ENCODE data around the gene SLC38A3.
"Not testable (repeated sequence)": the region's sequence is repeated elsewhere in the genome, so short reads cannot be mapped to it uniquely, and the experiment has no call there.

Gene SLC38A3

GRCh38 chr3:50218448-50218847 lies 13.4 kb downstream of the SLC38A3 start:
- H3K9me3 Mint-ChIP-seq = no peaks in the 10 kb centered on the region
- H3K4me3 Mint-ChIP-seq = no peak overlapping the region
- intact Hi-C loops (cut with micrococcal nuclease) = no loop called here
- peaks cover 4% of the 10 kb centered on the region for H3K4me1 Mint-ChIP-seq (ENCODE audit: low read depth)
- H3K27ac Mint-ChIP-seq = no peak overlapping the region
- H3K36me3 Mint-ChIP-seq (ENCODE audit: low read depth) = no peaks in the 10 kb centered on the region
- peaks cover 9% of the 10 kb centered on the region for H3K27me3 Mint-ChIP-seq

GRCh38 chr3:50219285-50219684 lies 14.2 kb downstream of the SLC38A3 start:
- intact Hi-C loops (cut with micrococcal nuclease) = no loop called here
- H3K9me3 Mint-ChIP-seq = no peaks in the 10 kb centered on the region
- peaks cover 4% of the 10 kb centered on the region for H3K4me1 Mint-ChIP-seq (ENCODE audit: low read depth)
- no peaks in the 10 kb centered on the region for H3K36me3 Mint-ChIP-seq (ENCODE audit: low read depth)
- no peak overlapping the region for H3K4me3 Mint-ChIP-seq
- H3K27me3 Mint-ChIP-seq = peaks cover 13% of the 10 kb centered on the region
- no peak overlapping the region for H3K27ac Mint-ChIP-seq

- intact Hi-C loops (cut with micrococcal nuclease) = no loop called here
- no peaks in the 10 kb centered on the region for H3K36me3 Mint-ChIP-seq (ENCODE audit: low read depth)
- peaks cover 21% of the 10 kb centered on the region for H3K27me3 Mint-ChIP-seq
Measured at GRCh38 chr3:50220109-50220508, 15.0 kb downstream of the SLC38A3 start.

GRCh38 chr3:50221051-50221410 lies 16.0 kb downstream of the SLC38A3 start:
- Mint-ChIP-seq H3K4me1 (ENCODE audit: low read depth) (peaks cover 7% of the 10 kb centered on the region), H3K27ac (no peak overlapping the region), H3K36me3 (ENCODE audit: low read depth) (no peaks in the 10 kb centered on the region), H3K9me3 (no peaks in the 10 kb centered on the region), H3K4me3 (no peak overlapping the region), H3K27me3 (peaks cover 27% of the 10 kb centered on the region)
- intact Hi-C loops (cut with micrococcal nuclease) = no loop called here

More at GRCh38 chr3:50220109-50220508, 15.0 kb downstream of the SLC38A3 start:
- Mint-ChIP-seq H3K4me3 (no peak overlapping the region), H3K27ac (no peak overlapping the region), H3K9me3 (no peaks in the 10 kb centered on the region), H3K4me1 (ENCODE audit: low read depth) (peaks cover 4% of the 10 kb centered on the region)

- H3K4me1 Mint-ChIP-seq (ENCODE audit: low read depth) = peaks cover 12% of the 10 kb centered on the region
- peaks cover 29% of the 10 kb centered on the region for H3K27me3 Mint-ChIP-seq
- no peak overlapping the region for H3K27ac Mint-ChIP-seq
- H3K4me3 Mint-ChIP-seq = no peak overlapping the region
- H3K9me3 Mint-ChIP-seq = no peaks in the 10 kb centered on the region
- intact Hi-C loops (cut with micrococcal nuclease) = no loop called here
- no peaks in the 10 kb centered on the region for H3K36me3 Mint-ChIP-seq (ENCODE audit: low read depth)
Measured at GRCh38 chr3:50221411-50222168, 16.5 kb downstream of the SLC38A3 start.

GRCh38 chr3:50222169-50222528 lies 17.1 kb downstream of the SLC38A3 start:
- Mint-ChIP-seq H3K27me3 (peaks cover 26% of the 10 kb centered on the region), H3K36me3 (ENCODE audit: low read depth) (no peaks in the 10 kb centered on the region), H3K4me1 (ENCODE audit: low read depth) (peaks cover 18% of the 10 kb centered on the region), H3K4me3 (no peak overlapping the region), H3K9me3 (no peaks in the 10 kb centered on the region), H3K27ac (no peak overlapping the region)
- intact Hi-C loops (cut with micrococcal nuclease) = no loop called here

GRCh38 chr3:50224639-50225038 lies 19.6 kb downstream of the SLC38A3 start:
- Mint-ChIP-seq H3K27me3 (peaks cover 22% of the 10 kb centered on the region), H3K9me3 (no peaks in the 10 kb centered on the region), H3K4me3 (no peak overlapping the region), H3K4me1 (ENCODE audit: low read depth) (peaks cover 43% of the 10 kb centered on the region), H3K36me3 (ENCODE audit: low read depth) (no peaks in the 10 kb centered on the region), H3K27ac (no peak overlapping the region)
- intact Hi-C loops (cut with micrococcal nuclease) = no loop called here

DNA sequence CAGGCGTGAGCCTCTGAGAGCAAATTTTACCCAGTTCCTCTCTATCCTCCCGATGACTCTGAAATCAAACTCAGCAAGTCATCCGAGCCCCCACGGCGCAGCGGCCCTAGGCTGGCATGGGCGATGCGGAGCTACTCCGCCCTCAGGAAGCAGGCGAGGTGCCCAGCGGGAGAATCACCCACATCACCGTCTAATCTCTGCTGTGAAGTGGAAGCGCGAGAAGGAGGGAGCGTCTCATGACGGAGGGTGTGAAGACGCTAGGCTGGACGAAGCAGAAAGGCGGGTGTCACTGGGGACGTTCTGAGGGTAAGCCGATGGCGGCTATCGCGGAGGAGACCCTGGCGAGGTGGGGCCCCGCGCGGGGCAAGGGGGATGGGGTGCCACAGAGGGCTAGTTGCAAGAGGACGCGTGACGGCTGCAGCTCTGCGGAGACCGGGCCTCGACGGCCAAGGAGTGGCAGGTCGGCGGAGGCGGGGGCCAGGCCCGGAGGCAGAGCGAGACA lies 21.9 kb downstream of the SLC38A3 start:
- Mint-ChIP-seq H3K4me3 (peak overlapping the region; percentile 82), H3K36me3 (ENCODE audit: low read depth) (no peaks in the 10 kb centered on the region), H3K27me3 (peaks cover 22% of the 10 kb centered on the region), H3K9me3 (no peaks in the 10 kb centered on the region), H3K27ac (peak overlapping the region; percentile 92), H3K4me1 (ENCODE audit: low read depth) (peaks cover 61% of the 10 kb centered on the region)
- intact Hi-C loops (cut with micrococcal nuclease) = loop anchor here (1.0 kb wide), 4 partner anchors 19 to 106 kb away; no protein-coding TSS in a partner anchor

DNA sequence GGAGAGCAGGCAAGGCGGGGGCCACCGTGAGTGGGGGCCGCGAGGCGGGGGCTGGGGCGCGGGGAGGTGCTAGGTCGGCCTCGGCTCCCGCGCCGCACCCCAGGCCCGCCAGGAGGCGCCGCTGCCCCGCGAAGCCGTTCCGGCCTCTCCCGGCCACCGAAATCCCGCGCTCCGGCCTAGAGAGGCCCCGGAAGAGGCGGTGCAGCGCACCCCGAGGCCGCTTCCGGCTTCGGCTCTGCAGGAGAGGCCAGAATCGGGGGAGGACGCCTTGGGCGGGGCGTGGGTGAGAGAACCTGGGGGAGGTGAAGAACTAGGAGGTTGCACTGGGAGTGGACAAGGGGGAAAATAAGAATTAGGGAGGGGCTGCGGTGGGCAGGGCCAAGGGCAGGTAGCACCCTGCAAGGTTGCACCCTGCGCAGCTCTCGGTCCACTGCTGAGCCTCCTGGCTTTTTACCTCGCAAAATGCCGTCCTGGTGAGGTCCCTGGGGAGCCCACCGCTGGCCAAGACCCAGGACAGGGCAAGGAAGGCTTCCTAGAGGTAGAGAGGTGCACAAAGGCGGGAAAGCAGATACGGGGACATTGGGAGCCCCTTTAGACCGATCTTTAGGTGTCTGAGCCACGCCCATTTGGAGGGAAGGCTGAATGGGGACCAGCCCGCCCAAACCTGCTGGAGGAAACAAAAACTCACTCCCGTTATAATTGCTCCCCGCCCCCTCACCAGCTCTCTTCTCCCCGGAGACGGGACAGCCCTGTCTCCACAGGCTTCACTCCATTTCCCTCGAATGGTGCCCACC lies 22.5 kb downstream of the SLC38A3 start:
- no peaks in the 10 kb centered on the region for H3K36me3 Mint-ChIP-seq (ENCODE audit: low read depth)

GRCh38 chr3:50228184-50228763 lies 23.2 kb downstream of the SLC38A3 start:
- H3K36me3 Mint-ChIP-seq (ENCODE audit: low read depth); H3K9me3 Mint-ChIP-seq; intact Hi-C loops (cut with micrococcal nuclease): not testable (repeated sequence)
- peak overlapping the region; percentile 92 for H3K27ac Mint-ChIP-seq
- peaks cover 71% of the 10 kb centered on the region for H3K4me1 Mint-ChIP-seq (ENCODE audit: low read depth)
- peak overlapping the region; percentile 82 for H3K4me3 Mint-ChIP-seq
- peaks cover 22% of the 10 kb centered on the region for H3K27me3 Mint-ChIP-seq

More for the DNA sequence above, 22.5 kb downstream of the SLC38A3 start:
- H3K4me3 Mint-ChIP-seq = peak overlapping the region; percentile 82
- peaks cover 64% of the 10 kb centered on the region for H3K4me1 Mint-ChIP-seq (ENCODE audit: low read depth)
- H3K27me3 Mint-ChIP-seq = peaks cover 22% of the 10 kb centered on the region
- intact Hi-C loops (cut with micrococcal nuclease) = loop anchor here (1.0 kb wide), 2 partner anchors 19 to 46 kb away; no protein-coding TSS in a partner anchor
- H3K9me3 Mint-ChIP-seq = no peaks in the 10 kb centered on the region
- H3K27ac Mint-ChIP-seq = peak overlapping the region; percentile 92

DNA sequence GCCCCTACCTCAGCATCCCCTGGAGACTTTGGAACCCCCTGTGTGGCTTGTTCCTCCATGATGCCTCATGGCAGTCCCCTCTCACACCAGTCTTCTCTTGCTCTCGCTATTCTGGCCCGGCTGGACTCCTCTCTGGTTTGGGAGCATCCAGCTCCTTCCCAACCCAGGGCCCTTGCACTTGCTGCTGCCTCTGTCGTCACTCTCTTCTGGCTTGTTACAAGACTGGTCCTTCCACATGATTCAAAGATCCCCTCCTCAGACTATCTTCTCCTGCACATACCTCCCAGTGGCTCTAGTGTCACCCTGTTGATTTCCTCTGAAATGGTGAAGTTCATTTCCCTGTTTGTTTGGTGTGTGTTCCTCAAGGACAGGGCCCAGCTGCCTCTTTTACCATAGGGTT lies 24.4 kb downstream of the SLC38A3 start:
- Mint-ChIP-seq H3K36me3 (ENCODE audit: low read depth) (no peaks in the 10 kb centered on the region), H3K4me3 (no peak overlapping the region), H3K27ac (peak overlapping the region; percentile 92), H3K9me3 (no peaks in the 10 kb centered on the region), H3K27me3 (peaks cover 15% of the 10 kb centered on the region), H3K4me1 (ENCODE audit: low read depth) (peaks cover 82% of the 10 kb centered on the region)
- intact Hi-C loops (cut with micrococcal nuclease) = no loop called here

DNA sequence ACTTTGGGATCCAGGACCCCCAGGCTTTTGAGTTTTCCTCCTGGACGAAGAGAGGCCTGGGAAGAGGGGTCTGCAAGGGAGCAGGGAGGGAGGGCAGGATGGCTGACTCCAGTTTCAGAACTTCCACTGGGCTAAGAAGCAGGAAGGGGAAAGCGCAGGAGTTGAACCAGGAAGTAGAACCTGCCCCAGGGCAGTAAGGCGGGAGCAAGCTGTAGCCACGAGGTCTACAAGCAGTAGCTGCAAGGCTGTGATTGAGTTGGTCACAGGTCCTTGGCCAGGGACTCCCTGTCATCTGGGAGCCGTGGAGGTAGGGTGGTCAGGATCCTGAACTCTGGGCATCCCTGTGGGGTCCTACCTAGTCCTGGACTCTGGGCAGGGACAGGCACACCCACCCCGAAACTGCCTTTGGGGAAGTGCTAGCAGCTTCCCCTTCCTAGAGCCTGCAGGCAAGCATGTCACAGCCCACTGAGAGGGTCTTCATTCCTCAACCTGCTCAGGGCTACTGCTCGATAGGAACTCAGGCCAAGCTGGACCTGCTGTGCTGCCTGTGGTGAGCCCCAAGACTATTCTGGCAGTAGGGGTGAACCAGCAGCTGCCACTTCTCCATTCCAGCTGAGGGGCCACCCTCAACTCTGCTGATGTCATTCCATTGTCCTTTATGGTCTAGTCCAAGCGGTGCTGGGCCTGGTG lies 25.2 kb downstream of the SLC38A3 start:
- intact Hi-C loops (cut with micrococcal nuclease) = no loop called here
- Mint-ChIP-seq H3K36me3 (ENCODE audit: low read depth) (no peaks in the 10 kb centered on the region), H3K27me3 (peaks cover 8% of the 10 kb centered on the region), H3K4me3 (peak overlapping the region; percentile 52), H3K27ac (peak overlapping the region; percentile 92), H3K4me1 (ENCODE audit: low read depth) (peaks cover 89% of the 10 kb centered on the region), H3K9me3 (no peaks in the 10 kb centered on the region)

GRCh38 chr3:50230794-50231125 lies 25.7 kb downstream of the SLC38A3 start:
- H3K4me3 Mint-ChIP-seq = peak overlapping the region; percentile 52
- intact Hi-C loops (cut with micrococcal nuclease) = no loop called here
- peaks cover 3% of the 10 kb centered on the region for H3K27me3 Mint-ChIP-seq
- H3K36me3 Mint-ChIP-seq (ENCODE audit: low read depth) = no peaks in the 10 kb centered on the region
- H3K4me1 Mint-ChIP-seq (ENCODE audit: low read depth) = peaks cover 94% of the 10 kb centered on the region
- peak overlapping the region; percentile 92 for H3K27ac Mint-ChIP-seq
- H3K9me3 Mint-ChIP-seq = no peaks in the 10 kb centered on the region

All from dendritic cell treated with granulocyte-macrophage colony-stimulating factor and Interleukin-4, amounts not matched to agents 40 ng/mL and 50 ng/mL, for 4 days (primary cell).